ENCODE results near the gene RHOH.
"Not testable (repeated sequence)": the region's sequence is repeated elsewhere in the genome, so short reads cannot be mapped to it uniquely, and the experiment has no call there.

RHOH gene

DNA sequence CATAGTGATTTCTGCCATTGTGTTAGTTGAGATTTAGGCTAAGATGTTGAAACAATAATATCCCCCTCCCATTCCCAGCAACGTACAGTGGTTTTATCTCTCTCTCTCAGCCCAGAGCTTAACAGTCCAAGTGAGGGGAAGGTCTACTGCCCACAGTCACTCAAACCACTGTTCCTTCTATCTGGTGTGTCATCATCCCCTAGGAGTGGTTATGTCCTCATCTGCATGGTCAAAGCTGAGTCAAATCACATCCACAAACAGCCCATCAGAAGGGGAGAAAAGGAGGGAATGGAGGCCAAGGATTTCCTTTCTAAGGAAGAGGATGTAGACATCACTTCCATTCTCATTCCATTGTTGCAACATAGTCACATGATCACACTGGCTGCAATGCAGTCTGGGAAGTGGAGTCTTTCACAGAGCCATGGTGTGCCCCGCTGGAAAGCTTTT, 95.5 kb downstream of the RHOH start:
- DNase-seq = no peak

DNA sequence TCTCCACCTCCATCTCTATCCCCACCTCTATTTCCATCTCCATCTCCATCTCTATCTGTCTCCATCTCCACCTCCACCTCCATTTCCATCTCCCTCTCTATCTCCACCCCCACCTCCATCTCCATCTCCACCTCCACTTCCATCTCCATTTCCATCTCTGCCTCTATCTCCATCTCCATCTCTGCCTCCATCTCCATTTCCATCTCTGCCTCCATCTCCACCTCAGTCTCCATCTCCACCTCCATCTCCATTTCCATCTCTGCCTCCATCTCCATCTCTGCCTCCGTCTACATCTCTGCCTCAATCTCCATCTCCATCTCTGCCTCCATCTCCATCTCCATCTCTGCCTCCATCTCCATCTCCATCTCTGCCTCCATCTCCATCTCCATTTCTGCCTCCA, 97.5 kb downstream of the RHOH start:
- DNase-seq = no peak

DNA sequence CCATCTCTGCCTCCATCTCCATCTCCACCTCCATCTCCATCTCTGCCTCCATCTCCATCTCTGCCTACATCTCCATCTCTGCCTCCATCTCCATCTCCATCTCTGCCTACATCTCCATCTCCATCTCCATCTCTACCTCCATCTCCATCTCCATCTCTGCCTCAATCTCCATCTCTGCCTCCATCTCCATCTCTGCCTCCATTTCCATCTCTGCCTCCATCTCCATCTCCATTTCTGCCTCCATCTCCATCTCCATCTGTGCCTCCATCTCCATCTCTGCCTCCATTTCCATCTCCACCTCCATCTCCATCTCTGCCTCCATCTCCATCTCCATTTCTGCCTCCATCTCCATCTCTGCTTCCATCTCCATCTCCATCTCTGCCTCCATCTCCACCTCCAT, 98.2 kb downstream of the RHOH start:
- DNase-seq = not testable (repeated sequence)

DNA sequence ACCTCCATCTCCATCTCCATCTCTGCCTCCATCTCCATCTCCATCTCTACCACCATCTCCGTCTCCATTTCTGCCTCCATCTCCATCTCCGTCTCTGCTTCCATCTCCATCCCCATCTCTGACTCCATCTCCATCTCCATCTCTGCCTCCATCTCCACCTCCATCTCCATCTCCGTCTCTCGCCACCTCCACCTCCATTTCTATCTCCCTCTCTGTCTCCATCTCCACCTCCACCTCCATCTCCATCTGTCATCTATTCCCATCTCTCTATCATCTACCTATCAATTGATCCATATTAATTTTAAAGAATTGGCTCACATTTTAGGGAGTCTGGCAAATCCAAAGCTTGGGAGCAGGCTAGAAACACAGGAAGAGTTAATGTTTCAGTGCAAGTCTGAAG, 98.7 kb downstream of the RHOH start:
- no peak for DNase-seq

All from anterior cingulate cortex (tissue), 58 donors.